GM21528 (cell line): ENCODE data around the gene IFTAP.

Experiments
- ATAC-seq: cut with Tn5 transposase; IDR thresholded peaks from one replicate; pipeline ENCODE4 v1.9.1; 2021; ENCODE audit warnings: mild to moderate bottlenecking, moderate library complexity; ENCODE audit not compliant: unreplicated experiment, low FRiP score

The IFTAP gene

GRCh38 chr11:36702330-36703054 lies 108.2 kb downstream of the IFTAP start:
- peak; percentile 81 for ATAC-seq

GRCh38 chr11:36703055-36703404 lies 108.7 kb downstream of the IFTAP start:
- peak; percentile 52 for ATAC-seq
